Suppressor macrophage treated with lipopolysaccharide for 4 hours (primary cell): ENCODE results near the gene RGS10.
A peak's percentile ranks its signal among the peaks of the same experiment; 100 is the strongest.

Experiments
- DNase-seq: peaks from one replicate; pipeline ENCODE4 v3.0.0-alpha.2; 2020

Gene RGS10

GRCh38 chr10:119495021-119495505, 47.5 kb downstream of the RGS10 start:
- DNase-seq, result no peak

GRCh38 chr10:119494236-119495020, 48.1 kb downstream of the RGS10 start:
- no peak for DNase-seq

GRCh38 chr10:119493155-119493554, 49.4 kb downstream of the RGS10 start:
- no peak for DNase-seq

- DNase-seq, result no peak
Observed at GRCh38 chr10:119491966-119492757, 50.4 kb downstream of the RGS10 start.

GRCh38 chr10:119489991-119490326, 52.6 kb downstream of the RGS10 start:
- DNase-seq, result no peak

- no peak for DNase-seq
Observed at GRCh38 chr10:119488675-119489074, 53.8 kb downstream of the RGS10 start.

GRCh38 chr10:119483839-119484238, 58.7 kb downstream of the RGS10 start:
- no peak for DNase-seq

GRCh38 chr10:119483001-119483400, 59.5 kb downstream of the RGS10 start:
- DNase-seq, result no peak

- DNase-seq, result no peak
Observed at GRCh38 chr10:119481781-119482426, 60.6 kb downstream of the RGS10 start.

GRCh38 chr10:119480667-119481066, 61.9 kb downstream of the RGS10 start:
- DNase-seq, result no peak

GRCh38 chr10:119479532-119479931, 63.0 kb downstream of the RGS10 start:
- DNase-seq, result no peak

- no peak for DNase-seq
Observed at GRCh38 chr10:119478811-119479341, 63.6 kb downstream of the RGS10 start.

- peak; percentile 25 for DNase-seq
Observed at GRCh38 chr10:119478111-119478802, 64.3 kb downstream of the RGS10 start.

- DNase-seq, result no peak
Observed at GRCh38 chr10:119477444-119477843, 65.1 kb downstream of the RGS10 start.

GRCh38 chr10:119474606-119475005, 67.9 kb downstream of the RGS10 start:
- DNase-seq, result no peak

- no peak for DNase-seq
Observed at GRCh38 chr10:119473771-119474170, 68.7 kb downstream of the RGS10 start.

- no peak for DNase-seq
Observed at GRCh38 chr10:119470920-119471702, 71.4 kb downstream of the RGS10 start.

- no peak for DNase-seq
Observed at GRCh38 chr10:119469846-119470245, 72.7 kb downstream of the RGS10 start.

GRCh38 chr10:119469325-119469707, 73.2 kb downstream of the RGS10 start:
- no peak for DNase-seq

GRCh38 chr10:119468542-119469324, 73.8 kb downstream of the RGS10 start:
- no peak for DNase-seq

GRCh38 chr10:119466655-119467054, 75.9 kb downstream of the RGS10 start:
- DNase-seq, result peak; percentile 15
